ENCODE data around the gene MGAT5. TPM values are rescaled to one million over a fixed set of nuclear protein-coding genes. Genes with fewer than 3 reads are reported as not detected.
A peak's percentile ranks its signal among the peaks of the same experiment; 100 is the strongest.

The MGAT5 gene
- polyA plus RNA-seq, 1 experiment, result 115 TPM

GRCh38 chr2:134406311-134406710, 152.4 kb downstream of the MGAT5 start:
- TF ChIP-seq, protein P1, sequence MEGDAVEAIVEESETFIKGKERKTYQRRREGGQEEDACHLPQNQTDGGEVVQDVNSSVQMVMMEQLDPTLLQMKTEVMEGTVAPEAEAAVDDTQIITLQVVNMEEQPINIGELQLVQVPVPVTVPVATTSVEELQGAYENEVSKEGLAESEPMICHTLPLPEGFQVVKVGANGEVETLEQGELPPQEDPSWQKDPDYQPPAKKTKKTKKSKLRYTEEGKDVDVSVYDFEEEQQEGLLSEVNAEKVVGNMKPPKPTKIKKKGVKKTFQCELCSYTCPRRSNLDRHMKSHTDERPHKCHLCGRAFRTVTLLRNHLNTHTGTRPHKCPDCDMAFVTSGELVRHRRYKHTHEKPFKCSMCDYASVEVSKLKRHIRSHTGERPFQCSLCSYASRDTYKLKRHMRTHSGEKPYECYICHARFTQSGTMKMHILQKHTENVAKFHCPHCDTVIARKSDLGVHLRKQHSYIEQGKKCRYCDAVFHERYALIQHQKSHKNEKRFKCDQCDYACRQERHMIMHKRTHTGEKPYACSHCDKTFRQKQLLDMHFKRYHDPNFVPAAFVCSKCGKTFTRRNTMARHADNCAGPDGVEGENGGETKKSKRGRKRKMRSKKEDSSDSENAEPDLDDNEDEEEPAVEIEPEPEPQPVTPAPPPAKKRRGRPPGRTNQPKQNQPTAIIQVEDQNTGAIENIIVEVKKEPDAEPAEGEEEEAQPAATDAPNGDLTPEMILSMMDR (IDR thresholded peaks at IDR 0.05; ENCODE audit: low read depth, low read length), result no peak
- no peak for DNase-seq (ENCODE audit: low read depth, low spot score)
- ChIA-PET CTCF (interaction anchor here (1.0 to 2.3 kb wide), 3 partner anchors 12 to 522 kb away, joined by 3 to 10 read pairs (median 5); no protein-coding TSS in a partner anchor), POLR2A (no interaction called here)
- H3K27ac ChIP-seq (ENCODE audit: low read depth, low read length), result no peak overlapping the region
- no peak overlapping the region for H3K4me3 ChIP-seq (ENCODE audit: low read depth, low read length)
- H3K27me3 ChIP-seq (ENCODE audit: control insufficient read depth, insufficient read depth, low read length), result no peaks in the 10 kb centered on the region
- H3K9me3 ChIP-seq (ENCODE audit: control insufficient read depth, insufficient read depth, low read length), result no peaks in the 10 kb centered on the region

DNA sequence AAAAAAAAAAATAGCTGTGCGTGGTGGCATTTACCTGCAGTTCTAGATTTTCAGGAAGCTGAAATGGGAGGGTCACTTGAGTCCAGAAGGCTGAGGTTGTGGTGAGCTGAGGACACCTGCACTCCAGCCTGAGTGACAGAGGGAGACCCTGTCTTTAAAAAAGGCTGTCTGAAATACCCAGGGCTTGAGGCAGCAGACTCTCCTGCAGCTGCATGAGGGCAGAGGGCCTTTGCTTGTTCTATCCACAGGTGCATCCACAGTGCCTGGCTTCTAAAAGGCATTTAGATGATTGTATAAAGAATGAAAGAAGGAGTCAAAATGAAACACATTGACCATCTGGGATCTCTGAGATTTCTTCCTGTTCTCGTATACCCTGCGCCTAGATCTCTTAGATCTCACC, 152.9 kb downstream of the MGAT5 start:
- TF ChIP-seq, protein P1 (IDR thresholded peaks at IDR 0.05; ENCODE audit: low read depth, low read length), result no peak
- Histone ChIP-seq H3K27me3 (ENCODE audit: control insufficient read depth, insufficient read depth, low read length) (no peaks in the 10 kb centered on the region), H3K4me3 (ENCODE audit: low read depth, low read length) (no peak overlapping the region), H3K27ac (ENCODE audit: low read depth, low read length) (no peak overlapping the region), H3K9me3 (ENCODE audit: control insufficient read depth, insufficient read depth, low read length) (no peaks in the 10 kb centered on the region)
- ChIA-PET CTCF (interaction anchor here (0.6 to 2.3 kb wide), 4 partner anchors 12 to 522 kb away, joined by 3 to 10 read pairs (median 4); no protein-coding TSS in a partner anchor), POLR2A (no interaction called here)
- no peak for DNase-seq (ENCODE audit: low read depth, low spot score)

DNA sequence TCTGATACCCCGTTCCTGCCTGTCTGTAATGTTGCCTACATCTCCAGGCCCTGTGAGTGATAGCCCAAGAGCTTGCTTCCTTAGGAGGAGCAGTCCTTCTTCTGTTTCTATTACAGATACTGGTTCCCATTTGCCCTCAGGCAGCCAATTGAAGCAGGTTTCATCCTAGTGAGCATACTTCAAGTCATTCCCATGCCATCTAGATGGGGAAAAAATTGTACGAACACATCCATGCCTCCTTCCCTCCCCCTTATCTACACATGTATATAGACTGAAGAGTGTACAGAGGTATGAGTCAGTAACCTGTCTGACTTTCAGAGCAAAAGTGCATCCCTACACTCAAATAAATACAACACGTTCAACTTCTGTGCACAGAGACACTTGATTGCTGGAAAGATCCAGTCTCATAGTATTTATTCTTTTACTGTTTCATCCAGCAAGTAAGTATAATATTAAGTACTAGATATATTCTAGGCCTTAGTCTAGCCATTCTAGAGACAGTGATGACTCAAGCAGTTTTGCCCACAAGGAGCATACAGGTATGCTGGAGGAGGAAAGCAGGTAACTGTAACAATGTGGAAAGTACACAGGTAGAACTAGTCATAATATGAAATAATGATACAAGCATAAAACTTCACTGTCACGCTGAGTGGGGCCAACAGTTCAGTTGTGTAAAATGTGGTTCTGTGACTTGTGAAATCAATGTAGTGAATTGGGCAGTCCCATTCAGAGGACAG, 153.4 kb downstream of the MGAT5 start:
- Histone ChIP-seq H3K27me3 (ENCODE audit: control insufficient read depth, insufficient read depth, low read length) (no peaks in the 10 kb centered on the region), H3K27ac (ENCODE audit: low read depth, low read length) (no peak overlapping the region), H3K9me3 (ENCODE audit: control insufficient read depth, insufficient read depth, low read length) (no peaks in the 10 kb centered on the region), H3K4me3 (ENCODE audit: low read depth, low read length) (no peak overlapping the region)
- DNase-seq (ENCODE audit: low read depth, low spot score), result no peak
- CTCF ChIA-PET, result interaction anchor here (0.6 to 2.3 kb wide), 4 partner anchors 11 to 523 kb away, joined by 3 to 10 read pairs (median 4); no protein-coding TSS in a partner anchor
- POLR2A ChIA-PET, result no interaction called here
- TF ChIP-seq, protein P1 (IDR thresholded peaks at IDR 0.05; ENCODE audit: low read depth, low read length), result no peak

GRCh38 chr2:134408386-134408785, 154.5 kb downstream of the MGAT5 start:
- CTCF ChIA-PET, result interaction anchor here (1.4 kb wide), 1 partner anchor 163 kb away, joined by 4 read pairs; no protein-coding TSS in a partner anchor

More at GRCh38 chr2:134408386-134408785, 154.5 kb downstream of the MGAT5 start:
- Histone ChIP-seq H3K27ac (ENCODE audit: low read depth, low read length) (peak overlapping the region; percentile 57), H3K9me3 (ENCODE audit: control insufficient read depth, insufficient read depth, low read length) (no peaks in the 10 kb centered on the region), H3K4me3 (ENCODE audit: low read depth, low read length) (no peak overlapping the region), H3K27me3 (ENCODE audit: control insufficient read depth, insufficient read depth, low read length) (no peaks in the 10 kb centered on the region)
- no peak for DNase-seq (ENCODE audit: low read depth, low spot score)
- POLR2A ChIA-PET, result interaction anchor here (0.9 to 1.0 kb wide), 2 partner anchors 10 to 16 kb away, joined by 3 to 4 read pairs; no protein-coding TSS in a partner anchor
- TF ChIP-seq, protein P1 (IDR thresholded peaks at IDR 0.05; ENCODE audit: low read depth, low read length), result no peak
